Prostate gland (tissue), 2 donors: ENCODE measurements around the gene LIMS2.

Experiments
- CTCF ChIP-seq, 4 experiments: fragments of 200-600 bp in 2 of 4; fragments of 450-650 bp in 2 of 4; sonication (generic) in 2 of 4; IDR thresholded peaks; 1 replicate in 3 of 4; 2 replicates in 1 of 4; pipeline ENCODE4 v1.5.1; 2016 to 2019; ENCODE audit warnings: antibody characterized with exemption in 4 of 4, mild to moderate bottlenecking in 2 of 4, moderate library complexity in 2 of 4
- POLR2A ChIP-seq: fragments of 450-650 bp; IDR thresholded peaks from one replicate; pipeline ENCODE4 v1.6.1; 2016; ENCODE audit warnings: antibody characterized with exemption, mild to moderate bottlenecking
- POLR2AphosphoS5 ChIP-seq: sonication (generic); formaldehyde crosslinking; IDR thresholded peaks from one replicate; pipeline ENCODE4 v1.6.1; 2017; ENCODE audit warnings: antibody characterized with exemption

GRCh38 chr2:127626917-127627739 lies 48.2 kb downstream of the LIMS2 start:
- TF ChIP-seq CTCF (IDR thresholded peaks at IDR 0.05): no peak
- TF ChIP-seq POLR2A: no peak
- no peak for TF ChIP-seq POLR2AphosphoS5
